ENCODE measurements around the gene FOXG1.

FOXG1 gene

GRCh38 chr14:28777471-28778137, 11.0 kb downstream of the FOXG1 start:
- DNase-seq, result no peak

DNA sequence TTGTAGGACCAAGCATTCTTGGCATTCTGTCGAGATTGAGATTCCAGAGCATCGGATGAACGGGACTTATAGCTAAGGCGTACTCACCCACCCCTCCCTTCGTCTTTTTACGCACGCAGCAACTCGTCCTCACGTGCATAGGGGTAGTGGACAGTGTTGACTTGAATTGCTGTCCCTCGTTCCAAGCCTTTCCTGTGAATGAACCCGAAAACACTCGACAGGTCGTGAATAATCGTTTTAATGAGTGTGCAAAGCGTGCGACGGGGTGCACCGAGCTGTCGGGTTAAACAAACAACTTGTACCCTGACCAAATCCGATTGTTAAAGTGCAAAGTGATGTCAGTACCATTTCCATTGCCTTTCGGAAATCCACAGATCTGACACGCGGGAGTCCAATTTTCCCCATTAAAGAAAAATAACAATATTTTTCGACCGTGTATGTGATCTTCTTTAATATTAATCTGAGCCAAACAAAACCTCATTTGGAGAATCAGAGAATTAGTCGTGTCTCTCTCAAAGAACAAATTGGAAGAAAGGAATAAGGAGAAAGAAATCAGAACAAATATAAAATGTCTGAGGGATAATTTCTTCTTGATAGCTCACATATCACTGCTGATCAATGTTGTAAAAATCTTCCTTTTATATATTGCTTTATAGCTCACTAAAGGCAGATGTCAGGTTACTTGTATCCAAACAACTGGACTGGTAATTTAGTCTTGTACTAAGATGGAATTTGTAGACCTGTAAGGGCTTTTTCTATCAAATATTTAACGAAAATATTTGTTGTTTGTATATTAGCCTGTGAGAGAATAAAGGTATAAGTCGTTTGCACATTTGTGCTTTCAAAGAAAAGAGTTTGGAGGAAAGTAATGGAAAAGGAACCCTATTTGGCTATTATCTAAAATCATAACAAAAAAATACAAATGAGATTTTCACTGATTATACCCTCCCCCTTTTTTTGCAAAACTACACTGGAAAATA, 11.8 kb downstream of the FOXG1 start:
- no peak for DNase-seq

GRCh38 chr14:28779456-28779855, 12.9 kb downstream of the FOXG1 start:
- no peak for DNase-seq

GRCh38 chr14:28780843-28781820, 14.5 kb downstream of the FOXG1 start:
- no peak for DNase-seq

- DNase-seq, result no peak
These were observed 15.7 kb downstream of the FOXG1 start for GRCh38 chr14:28782301-28782700.

DNA sequence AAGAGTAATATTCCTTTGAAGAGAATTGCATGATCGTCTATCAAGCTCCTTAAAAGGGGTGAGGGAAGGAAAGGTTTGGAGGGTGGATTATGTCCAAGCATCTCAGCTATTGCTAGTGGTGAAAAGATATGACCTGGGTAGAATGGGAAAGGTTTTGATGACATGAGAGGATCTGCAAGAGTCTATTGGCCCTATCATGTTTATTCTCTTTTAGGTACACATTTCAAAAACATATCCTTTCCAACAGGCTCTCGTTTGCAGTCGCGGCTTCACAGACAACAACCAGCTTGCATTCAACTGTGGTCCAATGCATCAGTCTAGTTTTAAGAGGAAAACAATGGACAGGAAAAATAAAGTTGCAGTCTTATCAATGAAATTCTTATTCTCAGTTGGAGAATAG, 17.1 kb downstream of the FOXG1 start:
- DNase-seq, result no peak

- no peak for DNase-seq
These were observed 17.8 kb downstream of the FOXG1 start for GRCh38 chr14:28784096-28785048.

DNA sequence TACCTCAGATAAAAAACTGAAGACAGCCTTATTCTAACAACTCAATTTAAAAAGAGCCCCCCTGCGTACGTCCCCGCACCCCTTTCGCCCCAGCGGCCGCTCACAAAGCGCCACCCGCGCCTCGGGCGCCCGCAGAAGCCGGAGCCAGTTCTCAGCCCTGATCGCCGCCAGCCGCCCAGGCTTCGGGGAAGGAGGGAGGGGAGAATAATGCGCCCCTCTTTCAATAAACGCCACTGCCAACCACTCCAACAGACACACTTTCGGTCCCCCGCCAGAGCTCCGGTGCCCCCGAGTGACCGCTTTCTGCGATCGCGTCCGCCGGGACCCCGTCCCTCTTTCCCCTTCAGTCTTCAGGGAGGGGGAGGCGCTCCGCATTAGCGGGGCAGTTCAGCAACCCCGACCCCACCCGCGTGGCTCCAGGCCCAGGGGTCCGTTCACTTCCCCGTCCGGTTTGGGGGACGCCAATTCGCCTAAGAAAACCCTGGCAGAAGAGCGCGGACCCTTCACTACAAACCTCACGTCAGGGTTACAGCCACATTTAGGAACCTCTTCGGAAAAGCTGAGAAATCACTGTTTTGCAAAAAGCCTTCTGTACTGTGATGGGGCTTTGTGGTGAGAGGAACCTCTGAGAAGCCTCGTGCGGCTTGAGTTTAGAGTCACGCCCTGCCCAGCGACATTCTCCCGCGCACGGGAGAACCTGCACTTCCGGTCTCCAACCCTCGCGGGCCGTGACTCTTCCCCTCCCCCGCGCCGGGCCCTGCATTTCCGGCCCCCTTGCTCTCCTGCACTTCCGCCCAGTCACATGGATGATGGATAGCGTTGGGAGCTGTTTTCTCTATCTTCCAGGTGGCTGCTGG, 18.7 kb downstream of the FOXG1 start:
- DNase-seq, result peak in 1 of 5 donors; percentile 1

DNA sequence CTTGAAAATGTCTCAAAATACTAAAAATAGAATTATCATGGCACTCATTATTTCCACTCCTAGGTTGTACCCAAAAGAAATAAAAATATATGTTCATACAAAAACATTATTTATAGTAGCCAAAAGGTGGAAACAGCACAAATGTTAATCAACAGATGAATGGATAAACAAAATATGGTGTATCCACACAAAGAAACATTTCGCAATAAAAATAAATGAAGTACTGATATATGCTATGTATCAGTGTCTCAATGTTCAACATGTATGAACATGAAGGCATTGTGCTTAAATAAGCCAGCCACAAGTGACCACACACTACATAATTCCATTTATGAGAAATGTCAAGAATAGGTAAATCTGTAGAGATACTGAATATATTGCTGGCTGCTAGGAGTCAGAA, 40.9 kb downstream of the FOXG1 start:
- no peak for DNase-seq

DNA sequence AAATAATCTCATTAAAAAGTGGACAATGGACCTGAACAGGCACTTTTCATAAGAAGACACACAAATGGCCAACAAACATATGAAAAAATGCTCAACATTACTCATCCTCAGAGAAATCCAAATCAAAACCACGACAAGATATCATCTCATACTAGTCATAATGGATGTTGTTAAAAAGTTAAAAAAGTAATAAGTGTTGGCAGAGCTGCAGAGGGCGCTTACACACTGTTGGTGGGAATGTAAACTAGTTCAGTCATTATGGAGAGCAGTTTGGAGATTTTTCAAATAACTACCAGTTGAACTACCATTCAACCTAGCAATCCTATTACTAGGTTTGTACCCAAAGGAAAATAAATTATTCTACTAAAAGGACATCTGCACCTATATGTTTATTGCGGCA, 47.2 kb downstream of the FOXG1 start:
- no peak for DNase-seq
